Measurements from ENCODE around the gene PPM1B. TPM values are rescaled to one million over a fixed set of nuclear protein-coding genes. Genes with fewer than 3 reads are reported as not detected.
"Not testable (repeated sequence)": the region's sequence is repeated elsewhere in the genome, so short reads cannot be mapped to it uniquely, and the experiment has no call there.

PPM1B gene
- total and polyA plus RNA-seq, 9 donors = 19.9 to 39.7 (median 28.0) TPM

- Histone ChIP-seq H3K9me3 (replicated peaks; ENCODE audit: control insufficient read depth, low read depth, low read length) (no peaks in the 10 kb centered on the region), H3K27me3 (ENCODE audit: control insufficient read depth, insufficient read depth, low read length) (no peaks in the 10 kb centered on the region), H3K4me3 (ENCODE audit: low read length) (peak overlapping the region; percentile 13), H3K36me3 (ENCODE audit: control insufficient read depth, insufficient read depth, low read length) (no peaks in the 10 kb centered on the region), H3K27ac (ENCODE audit: low read length) (no peak overlapping the region), H3K4me1 (ENCODE audit: control insufficient read depth, insufficient read depth, low read length) (no peaks in the 10 kb centered on the region)
- peak; percentile 81 for DNase-seq
- whole genome bisulfite sequencing (ENCODE audit: insufficient coverage) = no CpG with 5 or more reads among the region's 12 CpGs
These were observed 75.6 kb downstream of the PPM1B start for GRCh38 chr2:44244135-44244871.

- H3K4me1 ChIP-seq (ENCODE audit: control insufficient read depth, insufficient read depth, low read length) = no peaks in the 10 kb centered on the region
- H3K27ac ChIP-seq (ENCODE audit: low read length) = no peak overlapping the region
- no peak overlapping the region for H3K4me3 ChIP-seq (ENCODE audit: low read length)
- H3K36me3 ChIP-seq (ENCODE audit: control insufficient read depth, insufficient read depth, low read length) = no peaks in the 10 kb centered on the region
- no CpG with 5 or more reads among the region's 3 CpGs for WGBS (ENCODE audit: insufficient coverage)
- H3K9me3 ChIP-seq (replicated peaks; ENCODE audit: control insufficient read depth, low read depth, low read length) = no peaks in the 10 kb centered on the region
- DNase-seq = no peak
- H3K27me3 ChIP-seq (ENCODE audit: control insufficient read depth, insufficient read depth, low read length) = no peaks in the 10 kb centered on the region
These were observed 76.6 kb downstream of the PPM1B start for GRCh38 chr2:44245083-44245861.

GRCh38 chr2:44246436-44246835, 77.8 kb downstream of the PPM1B start:
- Histone ChIP-seq H3K9me3 (replicated peaks; ENCODE audit: control insufficient read depth, low read depth, low read length) (no peaks in the 10 kb centered on the region), H3K27ac (ENCODE audit: low read length) (no peak overlapping the region), H3K36me3 (ENCODE audit: control insufficient read depth, insufficient read depth, low read length) (no peaks in the 10 kb centered on the region), H3K4me1 (ENCODE audit: control insufficient read depth, insufficient read depth, low read length) (no peaks in the 10 kb centered on the region), H3K27me3 (ENCODE audit: control insufficient read depth, insufficient read depth, low read length) (no peaks in the 10 kb centered on the region), H3K4me3 (ENCODE audit: low read length) (no peak overlapping the region)
- no peak for DNase-seq
- no CpG with 5 or more reads among the region's 1 CpG for WGBS (ENCODE audit: insufficient coverage)

GRCh38 chr2:44246840-44247369, 78.2 kb downstream of the PPM1B start:
- H3K9me3 ChIP-seq (replicated peaks; ENCODE audit: control insufficient read depth, low read depth, low read length) = no peaks in the 10 kb centered on the region
- no peaks in the 10 kb centered on the region for H3K27me3 ChIP-seq (ENCODE audit: control insufficient read depth, insufficient read depth, low read length)
- H3K4me3 ChIP-seq (ENCODE audit: low read length) = no peak overlapping the region
- no peak for DNase-seq
- H3K4me1 ChIP-seq (ENCODE audit: control insufficient read depth, insufficient read depth, low read length) = no peaks in the 10 kb centered on the region
- WGBS (ENCODE audit: insufficient coverage) = no CpG with 5 or more reads among the region's 3 CpGs
- no peaks in the 10 kb centered on the region for H3K36me3 ChIP-seq (ENCODE audit: control insufficient read depth, insufficient read depth, low read length)
- no peak overlapping the region for H3K27ac ChIP-seq (ENCODE audit: low read length)

GRCh38 chr2:44247924-44248323, 79.2 kb downstream of the PPM1B start:
- H3K27ac ChIP-seq (ENCODE audit: low read length) = no peak overlapping the region
- no peaks in the 10 kb centered on the region for H3K27me3 ChIP-seq (ENCODE audit: control insufficient read depth, insufficient read depth, low read length)
- H3K9me3 ChIP-seq (replicated peaks; ENCODE audit: control insufficient read depth, low read depth, low read length) = peaks cover 4% of the 10 kb centered on the region
- H3K36me3 ChIP-seq (ENCODE audit: control insufficient read depth, insufficient read depth, low read length) = no peaks in the 10 kb centered on the region
- no peaks in the 10 kb centered on the region for H3K4me1 ChIP-seq (ENCODE audit: control insufficient read depth, insufficient read depth, low read length)
- 80% methylated on average over 3 of the region's 3 CpGs for WGBS (ENCODE audit: insufficient coverage)
- no peak for DNase-seq
- no peak overlapping the region for H3K4me3 ChIP-seq (ENCODE audit: low read length)

GRCh38 chr2:44249269-44249668, 80.6 kb downstream of the PPM1B start:
- DNase-seq; H3K27ac ChIP-seq (ENCODE audit: low read length); H3K9me3 ChIP-seq (replicated peaks; ENCODE audit: control insufficient read depth, low read depth, low read length); H3K4me3 ChIP-seq (ENCODE audit: low read length); H3K4me1 ChIP-seq (ENCODE audit: control insufficient read depth, insufficient read depth, low read length); H3K27me3 ChIP-seq (ENCODE audit: control insufficient read depth, insufficient read depth, low read length); H3K36me3 ChIP-seq (ENCODE audit: control insufficient read depth, insufficient read depth, low read length): not testable (repeated sequence)
- 83% methylated on average over 2 of the region's 6 CpGs for WGBS (ENCODE audit: insufficient coverage)

GRCh38 chr2:44250376-44250775, 81.7 kb downstream of the PPM1B start:
- no peaks in the 10 kb centered on the region for H3K4me1 ChIP-seq (ENCODE audit: control insufficient read depth, insufficient read depth, low read length)
- peaks cover 4% of the 10 kb centered on the region for H3K9me3 ChIP-seq (replicated peaks; ENCODE audit: control insufficient read depth, low read depth, low read length)
- no peak for DNase-seq
- no peaks in the 10 kb centered on the region for H3K27me3 ChIP-seq (ENCODE audit: control insufficient read depth, insufficient read depth, low read length)
- no peak overlapping the region for H3K4me3 ChIP-seq (ENCODE audit: low read length)
- H3K36me3 ChIP-seq (ENCODE audit: control insufficient read depth, insufficient read depth, low read length) = no peaks in the 10 kb centered on the region
- 45% methylated on average over 1 of the region's 3 CpGs for WGBS (ENCODE audit: insufficient coverage)
- H3K27ac ChIP-seq (ENCODE audit: low read length) = no peak overlapping the region

- 100% methylated on average over 1 of the region's 2 CpGs for WGBS (ENCODE audit: insufficient coverage)
- Histone ChIP-seq H3K27ac (ENCODE audit: low read length) (no peak overlapping the region), H3K4me1 (ENCODE audit: control insufficient read depth, insufficient read depth, low read length) (no peaks in the 10 kb centered on the region), H3K27me3 (ENCODE audit: control insufficient read depth, insufficient read depth, low read length) (peaks cover 2% of the 10 kb centered on the region), H3K4me3 (ENCODE audit: low read length) (no peak overlapping the region), H3K9me3 (replicated peaks; ENCODE audit: control insufficient read depth, low read depth, low read length) (peaks cover 4% of the 10 kb centered on the region), H3K36me3 (ENCODE audit: control insufficient read depth, insufficient read depth, low read length) (no peaks in the 10 kb centered on the region)
- no peak for DNase-seq
These were observed 85.3 kb downstream of the PPM1B start for GRCh38 chr2:44254023-44254422.

GRCh38 chr2:44255704-44256103, 87.0 kb downstream of the PPM1B start:
- not testable (repeated sequence) for H3K9me3 ChIP-seq (replicated peaks; ENCODE audit: control insufficient read depth, low read depth, low read length); H3K27ac ChIP-seq (ENCODE audit: low read length); DNase-seq; H3K27me3 ChIP-seq (ENCODE audit: control insufficient read depth, insufficient read depth, low read length); H3K4me1 ChIP-seq (ENCODE audit: control insufficient read depth, insufficient read depth, low read length); H3K4me3 ChIP-seq (ENCODE audit: low read length); H3K36me3 ChIP-seq (ENCODE audit: control insufficient read depth, insufficient read depth, low read length)
- 63% methylated on average over 1 of the region's 3 CpGs for WGBS (ENCODE audit: insufficient coverage)

GRCh38 chr2:44257802-44258201, 89.1 kb downstream of the PPM1B start:
- H3K27me3 ChIP-seq (ENCODE audit: control insufficient read depth, insufficient read depth, low read length); H3K27ac ChIP-seq (ENCODE audit: low read length); H3K9me3 ChIP-seq (replicated peaks; ENCODE audit: control insufficient read depth, low read depth, low read length); DNase-seq; H3K4me3 ChIP-seq (ENCODE audit: low read length); H3K36me3 ChIP-seq (ENCODE audit: control insufficient read depth, insufficient read depth, low read length); H3K4me1 ChIP-seq (ENCODE audit: control insufficient read depth, insufficient read depth, low read length): not testable (repeated sequence)
- WGBS (ENCODE audit: insufficient coverage) = 67% methylated on average over 1 of the region's 1 CpG

All from muscle of leg (tissue), 11 donors.